Spinal cord (tissue), 10 donors: ENCODE results near the gene ID2. TPM values are rescaled to one million over a fixed set of nuclear protein-coding genes. Genes with fewer than 3 reads are reported as not detected.

Experiments
- DNase-seq, 6 donors: peaks; one replicate each; pipeline versions ENCODE4 v3.0.0 to v3.0.0-alpha.2; 2013 to 2015; ENCODE audit warnings: low spot score in 6 of 6, low read depth in 4 of 6
- H3K27ac ChIP-seq: one replicate; pipeline ENCODE4 v1.5.1; 2013; ENCODE audit warnings: low read depth, low read length, control low read depth
- H3K27me3 ChIP-seq: one replicate; pipeline ENCODE4 v1.6.1; 2013; ENCODE audit warnings: low read length; ENCODE audit not compliant: control insufficient read depth, insufficient read depth
- H3K36me3 ChIP-seq: one replicate; pipeline ENCODE4 v1.6.1; 2013; ENCODE audit warnings: low read length; ENCODE audit not compliant: control insufficient read depth, insufficient read depth
- H3K4me1 ChIP-seq: one replicate; pipeline ENCODE4 v1.6.1; 2013; ENCODE audit warnings: low read length; ENCODE audit not compliant: control insufficient read depth, insufficient read depth
- H3K4me3 ChIP-seq: one replicate; pipeline ENCODE4 v1.5.1; 2013; ENCODE audit warnings: low read depth, low read length, control low read depth
- H3K9me3 ChIP-seq: one replicate; pipeline ENCODE4 v1.6.1; 2013; ENCODE audit warnings: low read length; ENCODE audit not compliant: control insufficient read depth, insufficient read depth
- WGBS: methylation state at CpG from one replicate; pipeline ENCODE4 v1.1.5; 2013; ENCODE audit warnings: missing lambda C conversion rate; ENCODE audit not compliant: insufficient coverage; 5-methylcytosine and 5-hydroxymethylcytosine counted together
- polyA plus RNA-seq, 2 donors: library from polyadenylated mRNA; unstranded; fragments of 120-200 nt; gene quantifications; one replicate each; pipeline ENCODE4 v1.2.1, GENCODE V29; 2013; ENCODE audit not compliant: insufficient read length in 2 of 2
- total RNA-seq, 2 donors: library from RNA; depleted of rRNA in 1 of 2; stranded (reverse); fragments of 120-200 nt in 1 of 2; fragments of >200 nt in 1 of 2; gene quantifications; one replicate each; pipeline versions ENCODE4 v1.2.3 to v1.2.4, GENCODE V29; 2013 to 2014
- donor health status: healthy.

The ID2 gene
- total and polyA plus RNA-seq, 4 donors, result 138 to 235 (median 187) TPM

DNA sequence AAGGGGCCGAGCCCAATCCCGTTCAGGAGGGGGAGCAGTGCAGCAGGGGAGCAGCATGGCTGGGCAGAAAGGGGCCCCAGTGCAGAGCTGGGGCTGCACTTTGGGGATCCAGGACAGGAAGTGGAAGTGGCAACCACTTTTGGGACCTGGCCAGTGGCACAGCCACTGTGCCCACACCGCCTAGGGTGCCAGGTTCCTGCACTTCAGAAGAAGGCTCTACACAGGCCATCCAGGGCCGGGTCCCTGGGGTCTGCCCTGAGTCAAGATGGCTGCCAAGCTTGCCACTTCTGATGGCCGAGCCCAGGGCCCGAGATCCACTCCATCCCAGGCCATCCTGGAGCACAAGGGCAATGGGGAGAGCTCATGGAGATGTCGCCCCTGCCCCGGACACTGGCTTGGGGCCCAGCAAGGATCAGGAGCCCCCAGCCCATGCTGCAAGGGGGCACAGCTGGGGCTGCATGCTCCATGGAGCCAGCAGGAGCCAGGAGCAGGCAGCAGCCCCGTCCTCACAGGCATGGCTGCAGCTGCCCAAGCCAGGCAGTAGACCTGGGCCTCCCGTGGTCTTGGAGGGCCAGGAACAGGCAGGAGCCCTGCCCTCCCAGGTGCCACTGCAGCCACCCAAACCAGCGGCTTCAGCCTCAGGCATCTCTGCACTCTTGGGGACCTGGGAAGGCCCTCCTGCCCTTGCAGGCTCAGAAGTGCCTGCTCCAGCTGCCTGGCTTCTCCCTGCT is 35.0 kb upstream of the ID2 start:
- peaks cover 4% of the 10 kb centered on the region for H3K36me3 ChIP-seq
- no peak for DNase-seq

GRCh38 chr2:8647462-8647857 is 34.4 kb upstream of the ID2 start:
- Histone ChIP-seq H3K4me3 (no peak overlapping the region), H3K9me3 (peaks cover 3% of the 10 kb centered on the region), H3K4me1 (peaks cover 16% of the 10 kb centered on the region), H3K27ac (no peak overlapping the region), H3K36me3 (peaks cover 4% of the 10 kb centered on the region), H3K27me3 (no peaks in the 10 kb centered on the region)
- DNase-seq, result no peak
- WGBS, result 100% methylated on average over 1 of the region's 1 CpG

More for the DNA sequence above, 35.0 kb upstream of the ID2 start:
- no peak overlapping the region for H3K4me3 ChIP-seq
- peaks cover 3% of the 10 kb centered on the region for H3K9me3 ChIP-seq
- no peak overlapping the region for H3K27ac ChIP-seq
- no peaks in the 10 kb centered on the region for H3K27me3 ChIP-seq
- WGBS, result 96% methylated on average over 11 of the region's 11 CpGs
- H3K4me1 ChIP-seq, result peaks cover 20% of the 10 kb centered on the region

DNA sequence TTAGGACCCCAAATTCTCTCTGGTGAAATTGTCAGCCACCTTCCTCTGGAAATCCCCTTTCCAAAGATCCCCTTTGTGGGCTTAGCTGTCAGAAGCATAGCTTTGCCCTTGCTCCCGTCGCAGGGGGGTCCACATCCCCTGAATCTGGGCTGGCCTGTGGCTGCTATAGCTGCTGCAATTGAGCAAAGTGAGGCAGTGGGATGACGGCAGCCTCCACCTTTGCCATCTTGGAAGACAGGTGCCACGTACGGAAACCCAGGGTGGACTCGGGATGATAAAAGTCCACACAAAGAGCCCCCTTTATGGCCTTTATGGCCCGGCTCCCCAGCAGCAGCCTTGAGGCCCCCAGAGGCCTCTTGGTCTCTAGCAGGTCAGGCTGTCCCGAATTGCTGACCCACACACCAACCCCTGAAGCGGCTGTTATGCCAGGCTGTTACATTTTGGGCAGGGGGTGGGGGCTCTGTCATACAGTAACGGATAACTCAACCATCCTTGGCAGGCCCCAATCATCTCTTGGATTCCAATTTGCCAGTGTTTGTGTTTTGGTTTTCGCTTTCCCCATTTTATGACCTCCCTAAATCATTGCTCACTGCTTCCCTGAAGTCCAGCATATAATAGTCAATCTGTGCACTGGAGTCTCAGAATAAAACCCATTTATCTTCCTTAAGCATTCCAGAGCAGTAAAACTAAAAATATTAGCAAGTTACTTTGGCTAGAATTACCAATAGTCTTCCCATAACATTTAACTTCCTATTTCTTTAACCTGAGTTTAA is 33.2 kb upstream of the ID2 start:
- Histone ChIP-seq H3K36me3 (peaks cover 4% of the 10 kb centered on the region), H3K27ac (no peak overlapping the region), H3K27me3 (no peaks in the 10 kb centered on the region), H3K9me3 (peaks cover 3% of the 10 kb centered on the region), H3K4me3 (no peak overlapping the region), H3K4me1 (peaks cover 18% of the 10 kb centered on the region)
- 88% methylated on average over 10 of the region's 11 CpGs for WGBS
- DNase-seq, result peak in 1 of 6 donors; percentile 49

GRCh38 chr2:8649718-8650117 is 32.1 kb upstream of the ID2 start:
- H3K27me3 ChIP-seq, result no peaks in the 10 kb centered on the region
- peaks cover 3% of the 10 kb centered on the region for H3K9me3 ChIP-seq
- H3K4me3 ChIP-seq, result no peak overlapping the region
- H3K36me3 ChIP-seq, result peaks cover 4% of the 10 kb centered on the region
- H3K27ac ChIP-seq, result no peak overlapping the region
- no peak for DNase-seq
- no CpG with 5 or more reads among the region's 6 CpGs for WGBS
- H3K4me1 ChIP-seq, result peaks cover 22% of the 10 kb centered on the region

DNA sequence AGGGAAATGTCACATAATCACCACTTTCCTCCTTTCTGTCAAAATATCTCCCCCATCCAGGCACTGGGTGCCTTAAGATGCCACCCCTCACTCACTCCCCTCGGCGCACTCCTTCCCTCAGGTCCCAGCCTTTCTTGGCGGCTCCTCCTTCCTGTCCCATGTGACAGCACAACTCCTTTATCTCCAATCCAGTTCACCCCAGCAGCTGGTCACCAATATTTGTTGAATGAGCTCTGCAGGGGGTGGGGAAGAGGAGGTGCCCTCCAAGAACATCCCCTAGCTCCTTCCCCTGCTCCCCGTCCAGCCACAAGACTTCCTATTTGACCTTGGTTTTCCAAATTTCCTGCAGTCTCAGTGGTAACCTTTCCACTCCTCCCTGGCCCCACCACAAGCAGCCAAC is 31.6 kb upstream of the ID2 start:
- no peak overlapping the region for H3K27ac ChIP-seq
- H3K4me1 ChIP-seq, result peaks cover 22% of the 10 kb centered on the region
- no peak for DNase-seq
- WGBS, result 93% methylated on average over 3 of the region's 4 CpGs
- no peaks in the 10 kb centered on the region for H3K27me3 ChIP-seq
- peaks cover 4% of the 10 kb centered on the region for H3K36me3 ChIP-seq
- H3K4me3 ChIP-seq, result no peak overlapping the region
- H3K9me3 ChIP-seq, result peaks cover 3% of the 10 kb centered on the region

DNA sequence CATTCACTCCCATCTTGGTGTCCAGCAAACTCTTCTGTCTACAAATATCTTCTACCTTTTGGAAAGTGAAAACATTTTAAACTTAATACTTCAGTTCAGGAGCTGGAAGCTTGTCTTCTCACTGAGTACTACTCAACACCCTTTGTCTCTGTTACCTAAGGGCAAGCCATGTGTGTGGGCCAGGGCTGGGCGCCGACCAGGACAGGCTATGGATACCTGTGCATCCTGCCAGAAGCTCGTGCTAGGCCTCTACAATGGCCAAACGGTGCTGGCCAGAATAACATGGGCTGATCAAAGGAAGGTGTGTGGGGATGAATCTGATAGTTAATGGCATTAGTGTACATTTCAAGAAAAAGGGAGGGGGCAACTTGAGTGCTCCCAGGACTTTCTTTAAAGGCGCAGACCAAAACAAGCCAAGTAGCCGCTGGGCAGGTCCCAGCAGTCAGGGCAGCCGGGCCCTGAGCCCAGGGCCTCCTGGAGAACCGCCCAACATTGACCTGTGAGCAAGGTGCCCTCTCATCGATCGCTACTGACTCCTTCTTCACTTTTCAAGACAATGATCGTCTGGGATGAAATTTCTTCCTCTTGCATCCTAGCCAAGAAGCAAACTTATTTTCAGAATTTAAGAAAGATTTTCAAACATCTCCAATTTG is 29.0 kb upstream of the ID2 start:
- Histone ChIP-seq H3K4me3 (no peak overlapping the region), H3K27ac (no peak overlapping the region), H3K36me3 (no peaks in the 10 kb centered on the region), H3K27me3 (no peaks in the 10 kb centered on the region), H3K4me1 (peaks cover 29% of the 10 kb centered on the region), H3K9me3 (no peaks in the 10 kb centered on the region)
- no peak for DNase-seq
- WGBS, result 86% methylated on average over 11 of the region's 11 CpGs

GRCh38 chr2:8653485-8653884 is 28.4 kb upstream of the ID2 start:
- no peak overlapping the region for H3K4me3 ChIP-seq
- no peaks in the 10 kb centered on the region for H3K36me3 ChIP-seq
- H3K4me1 ChIP-seq, result peaks cover 27% of the 10 kb centered on the region
- WGBS, result 17% methylated on average over 6 of the region's 7 CpGs
- H3K9me3 ChIP-seq, result no peaks in the 10 kb centered on the region
- no peak overlapping the region for H3K27ac ChIP-seq
- no peaks in the 10 kb centered on the region for H3K27me3 ChIP-seq
- DNase-seq, result peak in 2 of 6 donors; percentile 47 to 48

DNA sequence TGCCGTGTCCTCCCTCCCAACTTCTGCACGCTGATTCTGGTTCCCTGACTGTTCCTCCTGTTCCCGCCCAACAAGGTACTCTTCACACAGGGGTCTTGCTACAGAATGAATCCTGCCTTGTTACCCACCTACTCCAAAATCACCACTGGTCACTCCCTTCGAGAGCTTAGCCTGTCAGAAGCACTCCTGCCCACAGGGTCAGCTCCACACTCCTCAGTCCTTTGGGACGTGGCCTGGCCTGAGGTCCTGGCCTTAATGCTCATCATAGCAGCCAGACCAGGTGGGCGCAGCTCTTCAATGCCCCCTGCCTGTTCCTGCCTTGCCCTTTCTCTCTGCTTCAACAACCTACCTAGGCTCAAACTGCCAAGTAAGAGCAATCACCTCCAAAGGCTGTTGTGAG is 27.8 kb upstream of the ID2 start:
- Histone ChIP-seq H3K4me1 (peaks cover 24% of the 10 kb centered on the region), H3K27me3 (no peaks in the 10 kb centered on the region), H3K9me3 (no peaks in the 10 kb centered on the region), H3K4me3 (no peak overlapping the region), H3K36me3 (no peaks in the 10 kb centered on the region), H3K27ac (no peak overlapping the region)
- no peak for DNase-seq
- 78% methylated on average over 5 of the region's 6 CpGs for WGBS

DNA sequence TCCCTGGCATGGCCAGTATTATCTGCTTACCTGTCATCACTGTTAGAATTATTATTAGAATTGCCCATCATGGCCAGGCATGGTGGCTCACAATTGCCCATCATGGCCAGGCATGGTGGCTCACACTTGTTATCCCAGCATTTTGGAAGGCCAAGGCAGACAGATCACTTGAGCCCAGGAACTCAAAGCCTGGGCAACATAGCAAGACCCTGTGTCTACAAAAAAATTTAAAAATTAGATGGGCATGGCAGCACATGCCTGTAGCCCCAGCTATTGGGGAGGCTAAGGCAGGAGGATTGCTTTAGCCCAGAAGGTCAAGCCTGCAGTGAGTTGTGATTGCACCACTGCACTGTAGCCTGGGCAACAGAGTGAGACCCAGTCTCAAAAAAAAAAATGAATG is 27.4 kb upstream of the ID2 start:
- Histone ChIP-seq H3K27ac (no peak overlapping the region), H3K4me1 (peaks cover 25% of the 10 kb centered on the region), H3K4me3 (no peak overlapping the region), H3K9me3 (no peaks in the 10 kb centered on the region), H3K36me3 (no peaks in the 10 kb centered on the region), H3K27me3 (no peaks in the 10 kb centered on the region)
- no peak for DNase-seq
